B cell (primary cell): Measurements from ENCODE around the gene EXOC4.

ENCODE experiments used
- EZH2 ChIP-seq: IDR thresholded peaks from 2 replicates; pipeline ENCODE4 v1.6.1; 2012; ENCODE audit warnings: borderline replicate concordance, low read depth, mild to moderate bottlenecking, moderate library complexity, low read length; ENCODE audit not compliant: insufficient read depth, poor library complexity, severe bottlenecking
- TF ChIP-seq, protein P1 (sequence below): fragments of 200-600 bp; IDR thresholded peaks from one replicate; pipeline ENCODE4 v1.8.0; 2022; ENCODE audit warnings: antibody characterized with exemption, mild to moderate bottlenecking

DNA sequence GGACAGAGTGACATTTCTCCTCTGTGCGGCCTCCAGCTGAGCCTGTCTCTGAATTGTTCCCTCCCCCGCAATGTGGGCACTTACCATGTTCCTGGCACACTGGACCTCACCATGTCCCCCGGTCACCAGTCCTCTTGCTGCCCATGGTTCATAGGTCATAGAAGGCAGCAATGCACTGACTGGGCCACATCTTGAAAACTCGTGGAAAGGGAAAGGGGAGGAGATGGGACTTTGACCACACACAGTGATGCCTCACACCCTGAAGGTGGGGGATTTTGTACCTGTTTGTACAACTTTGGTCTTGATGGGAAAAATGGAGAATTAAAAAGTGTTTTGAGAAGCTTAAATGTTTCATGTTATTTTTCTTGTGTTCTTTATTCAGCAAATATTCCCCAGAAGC, 812.5 kb downstream of the EXOC4 start:
- TF ChIP-seq, protein P1, sequence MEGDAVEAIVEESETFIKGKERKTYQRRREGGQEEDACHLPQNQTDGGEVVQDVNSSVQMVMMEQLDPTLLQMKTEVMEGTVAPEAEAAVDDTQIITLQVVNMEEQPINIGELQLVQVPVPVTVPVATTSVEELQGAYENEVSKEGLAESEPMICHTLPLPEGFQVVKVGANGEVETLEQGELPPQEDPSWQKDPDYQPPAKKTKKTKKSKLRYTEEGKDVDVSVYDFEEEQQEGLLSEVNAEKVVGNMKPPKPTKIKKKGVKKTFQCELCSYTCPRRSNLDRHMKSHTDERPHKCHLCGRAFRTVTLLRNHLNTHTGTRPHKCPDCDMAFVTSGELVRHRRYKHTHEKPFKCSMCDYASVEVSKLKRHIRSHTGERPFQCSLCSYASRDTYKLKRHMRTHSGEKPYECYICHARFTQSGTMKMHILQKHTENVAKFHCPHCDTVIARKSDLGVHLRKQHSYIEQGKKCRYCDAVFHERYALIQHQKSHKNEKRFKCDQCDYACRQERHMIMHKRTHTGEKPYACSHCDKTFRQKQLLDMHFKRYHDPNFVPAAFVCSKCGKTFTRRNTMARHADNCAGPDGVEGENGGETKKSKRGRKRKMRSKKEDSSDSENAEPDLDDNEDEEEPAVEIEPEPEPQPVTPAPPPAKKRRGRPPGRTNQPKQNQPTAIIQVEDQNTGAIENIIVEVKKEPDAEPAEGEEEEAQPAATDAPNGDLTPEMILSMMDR = no peak
- TF ChIP-seq EZH2 = no peak
